Left ventricle myocardium superior (tissue), 1 donor: ENCODE results near the gene HOXA7. TPM values are rescaled to one million over a fixed set of nuclear protein-coding genes. Genes with fewer than 3 reads are reported as not detected.

Experiments
- ATAC-seq: fragments of 200-7000 bp; cut with Tn5 transposase; one replicate; pipeline ENCODE4 v1.9.1; 2020; ENCODE audit warnings: mild to moderate bottlenecking, moderate library complexity
- DNase-seq: peaks from one replicate; pipeline ENCODE4 v3.0.0-alpha.2; 2020
- intact Hi-C: fragments of 100-400 bp; cut with micrococcal nuclease; formaldehyde crosslinking; loops from one replicate; pipeline ENCODE4 v1.11.0; 2022
- total RNA-seq: library from RNA; stranded (reverse); fragmentation: NEBNext Ultra II Directional; extraction: Animal tissue kit (Norgen Biotek cat#: 25700); gene quantifications from one replicate; pipeline ENCODE4 v1.2.1, GENCODE V29; 2021
- donor health status: DM: no; HTN: yes; CAD: no; lungs with severe emphysema.

The HOXA7 gene
- total RNA-seq, 1 donor from 2014 or later = not detected

DNA sequence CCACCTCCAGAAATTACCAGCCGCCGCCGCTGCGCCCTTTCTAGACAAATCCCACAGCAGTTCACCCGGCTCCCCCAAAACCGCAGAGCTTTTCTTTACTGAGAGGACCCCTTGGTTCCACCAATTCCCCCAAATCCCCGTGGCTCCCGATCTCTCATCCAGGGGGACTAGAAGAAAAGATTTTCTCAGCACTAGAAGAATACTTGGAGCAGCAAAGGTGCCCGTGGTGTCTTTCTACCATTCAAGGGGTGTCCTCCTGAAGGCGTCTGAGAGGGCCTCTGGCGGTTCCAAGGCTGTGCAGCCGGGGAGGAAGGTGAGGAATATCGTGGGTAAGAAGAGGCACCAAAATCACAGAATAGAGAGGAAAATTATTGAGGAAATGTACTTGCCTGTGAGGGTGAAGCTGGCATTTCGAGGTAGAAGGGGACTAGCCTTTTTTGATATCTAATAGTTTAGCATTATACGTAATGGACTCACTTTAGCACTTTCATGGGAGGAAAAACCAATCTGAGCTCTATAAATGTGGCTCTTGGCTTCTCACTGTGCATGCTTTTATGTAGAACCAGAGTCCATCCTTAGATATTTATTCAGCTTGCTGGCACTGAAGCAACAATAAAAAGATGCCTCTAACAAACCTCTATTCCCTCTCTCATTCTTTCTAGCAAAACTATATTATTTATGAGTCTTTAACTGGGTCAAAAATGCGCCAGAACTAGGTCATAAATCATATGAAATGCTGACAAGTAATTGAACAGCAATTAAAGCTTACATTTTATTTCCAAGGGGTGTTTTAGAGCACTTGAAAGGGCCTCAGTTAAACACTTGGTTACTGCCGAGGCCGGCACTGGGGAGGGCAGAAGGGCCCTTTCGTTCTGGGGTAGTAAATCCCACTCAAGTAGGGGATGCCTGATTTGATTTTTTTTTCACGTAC lies 40.2 kb downstream of the HOXA7 start:
- DNase-seq (no peak), ATAC-seq (no peak)
- intact Hi-C loops = no loop called here

DNA sequence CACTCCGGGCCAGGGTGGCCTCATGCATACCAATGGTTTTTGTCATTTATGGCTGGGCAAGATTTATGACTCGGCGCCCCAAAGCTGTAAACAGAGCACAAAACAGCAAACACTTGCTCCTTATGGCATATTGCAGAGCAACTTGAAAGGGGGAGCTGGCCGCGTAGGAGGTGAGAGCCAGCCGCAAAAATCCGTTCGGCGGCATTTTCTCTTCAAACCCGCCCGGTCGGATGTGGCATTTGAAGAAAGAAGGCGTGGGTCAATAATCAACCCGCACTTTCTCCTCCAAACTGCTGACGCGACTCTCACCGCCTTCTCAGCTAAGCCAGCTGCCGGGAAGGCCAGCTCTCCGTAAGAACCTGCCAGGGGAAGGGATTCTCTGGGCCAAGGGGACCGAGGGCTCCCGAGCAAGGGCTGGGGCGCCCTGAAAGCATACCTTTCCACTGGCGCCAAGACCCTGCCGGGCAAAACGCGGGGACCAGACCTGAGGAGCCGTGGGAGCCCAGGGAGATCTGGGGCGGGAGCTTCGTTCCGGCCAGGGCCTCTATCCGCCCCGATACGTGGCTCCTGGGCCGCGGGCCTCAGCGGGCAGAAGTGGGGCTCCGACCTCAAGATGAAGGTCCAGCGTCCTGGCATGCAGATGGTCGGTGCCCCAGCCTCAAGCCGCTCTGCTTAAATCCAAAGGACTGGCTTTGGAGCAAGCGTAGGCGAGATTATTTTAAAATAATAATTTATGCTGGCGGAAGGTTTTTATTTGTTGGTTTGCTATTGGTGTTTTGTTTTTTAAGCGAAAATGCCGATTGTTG lies 41.1 kb downstream of the HOXA7 start:
- ATAC-seq (no peak), DNase-seq (no peak)

DNA sequence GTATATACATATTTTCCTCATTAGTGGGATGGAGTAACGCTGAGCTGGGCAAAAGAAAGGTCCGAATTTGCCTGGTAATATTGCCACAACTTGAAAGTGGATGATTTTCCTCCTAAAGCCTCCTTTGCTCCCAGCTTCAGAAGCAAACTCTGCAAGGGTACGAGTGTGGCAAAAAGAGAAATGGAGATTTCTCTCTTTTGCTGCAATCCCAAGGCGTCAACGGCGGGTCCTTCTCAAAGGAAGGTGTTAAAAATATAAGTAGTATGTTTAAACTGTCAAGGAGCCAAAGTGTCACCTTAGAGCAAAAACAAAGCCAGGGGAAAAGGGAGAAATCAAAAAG lies 41.6 kb downstream of the HOXA7 start:
- no peak for ATAC-seq
- DNase-seq = no peak
- intact Hi-C loops = no loop called here

More for the DNA sequence above, 41.1 kb downstream of the HOXA7 start:
- intact Hi-C loops = no loop called here

DNA sequence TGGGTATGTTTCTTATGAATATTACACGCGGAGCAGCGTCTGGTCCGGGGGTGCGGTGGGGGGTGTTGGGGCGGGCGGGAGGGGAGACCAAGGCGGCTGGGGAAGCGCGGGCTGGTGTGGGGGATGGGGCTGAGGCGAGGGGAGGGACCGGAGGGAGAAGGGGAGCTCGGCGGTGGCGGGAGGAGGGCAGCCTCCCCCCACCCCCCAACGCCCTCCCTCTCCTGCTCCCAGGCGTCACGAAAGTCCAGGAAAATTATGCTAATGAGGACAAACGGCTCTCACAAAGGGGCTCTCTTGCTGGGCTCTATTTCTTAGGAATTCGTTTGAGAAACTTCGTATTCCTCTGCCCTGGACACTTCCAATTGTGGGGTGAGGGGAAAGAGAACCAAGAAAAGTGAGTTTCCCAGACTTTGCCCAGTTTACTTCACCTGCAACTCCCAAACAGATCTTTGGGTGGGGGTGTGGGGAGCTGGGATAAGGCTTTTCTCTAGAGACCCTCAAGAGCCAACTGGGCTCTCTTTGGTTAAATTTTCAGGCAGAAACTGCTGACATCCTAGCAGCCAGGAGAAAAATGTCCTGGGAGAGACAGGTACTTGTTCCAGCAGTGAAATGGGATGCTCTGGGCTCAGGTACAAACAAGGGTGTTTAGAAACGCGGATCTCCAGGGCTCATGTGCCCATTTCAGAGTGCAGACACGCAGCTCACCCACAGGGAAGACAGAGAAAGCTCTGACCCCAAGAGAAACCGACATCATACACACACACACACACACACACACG lies 42.3 kb downstream of the HOXA7 start:
- intact Hi-C loops = no loop called here
- DNase-seq (no peak), ATAC-seq (no peak)

DNA sequence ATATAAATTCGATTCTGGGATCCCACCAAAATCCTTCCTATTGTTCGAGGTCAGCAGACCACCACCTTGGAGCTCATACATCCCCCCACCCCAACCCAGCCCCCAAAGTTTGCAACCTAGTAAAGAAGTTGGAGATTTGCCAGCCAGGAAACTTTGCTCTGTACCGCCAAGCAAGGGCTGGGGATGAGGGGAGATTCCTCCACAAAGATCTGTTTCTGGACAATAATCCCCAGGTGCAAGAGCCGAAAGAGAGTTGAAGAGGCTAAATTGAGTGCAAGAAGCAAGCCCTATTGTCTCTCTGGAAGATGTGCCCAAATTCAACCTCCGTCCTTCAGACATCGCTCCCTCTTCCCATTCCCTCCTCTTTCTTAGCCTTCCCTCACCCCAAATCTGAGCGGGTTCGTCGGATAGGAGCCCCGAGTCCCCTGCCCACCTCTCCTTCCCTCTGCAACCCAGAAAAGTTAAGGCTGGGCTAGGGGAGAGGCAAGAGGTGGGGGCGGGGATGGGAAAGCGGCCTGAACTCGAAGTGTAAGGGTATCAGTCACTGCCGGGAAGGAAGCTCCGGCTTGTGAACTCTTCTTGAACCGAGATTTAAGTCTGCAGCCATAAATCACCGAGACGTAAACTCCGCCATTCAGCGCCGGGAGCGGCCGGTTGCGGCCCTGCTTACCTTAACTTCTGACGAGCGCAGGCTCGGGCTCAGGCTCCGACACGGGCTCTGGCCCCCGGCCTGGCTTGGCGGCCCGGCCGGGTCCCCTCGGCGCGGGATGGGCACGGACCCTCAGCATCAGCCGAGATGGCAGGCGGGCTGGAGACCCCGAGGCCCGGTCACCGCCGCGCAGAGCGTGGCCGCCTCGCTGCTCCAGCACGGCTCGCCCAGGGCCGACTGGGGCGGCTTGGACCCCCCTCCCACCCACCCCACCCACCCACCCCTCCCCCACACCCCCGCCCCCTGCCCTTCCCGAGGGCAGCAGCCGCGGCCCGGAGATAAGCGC lies 43.2 kb downstream of the HOXA7 start:
- ATAC-seq (no peak), DNase-seq (no peak)
- intact Hi-C loops = no loop called here

DNA sequence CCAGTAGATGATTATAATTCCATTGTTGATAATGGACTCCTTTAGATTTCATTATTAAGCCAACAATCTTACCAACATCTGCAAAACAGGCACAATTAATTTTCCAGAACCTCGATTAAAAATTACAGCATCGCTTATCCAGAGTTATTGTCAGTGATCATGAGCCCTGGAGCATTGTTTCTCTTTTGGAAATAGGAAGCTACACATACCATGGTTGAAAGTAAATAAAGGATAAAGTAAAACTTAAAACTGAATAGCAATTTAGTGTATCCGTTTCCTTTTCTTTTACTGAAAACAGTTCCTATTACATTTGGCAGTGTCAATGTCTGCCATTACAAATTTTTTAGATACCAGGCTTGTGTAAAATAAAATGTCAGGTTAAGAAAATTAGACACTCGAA lies 44.1 kb downstream of the HOXA7 start:
- ATAC-seq (no peak), DNase-seq (no peak)
- intact Hi-C loops = no loop called here

DNA sequence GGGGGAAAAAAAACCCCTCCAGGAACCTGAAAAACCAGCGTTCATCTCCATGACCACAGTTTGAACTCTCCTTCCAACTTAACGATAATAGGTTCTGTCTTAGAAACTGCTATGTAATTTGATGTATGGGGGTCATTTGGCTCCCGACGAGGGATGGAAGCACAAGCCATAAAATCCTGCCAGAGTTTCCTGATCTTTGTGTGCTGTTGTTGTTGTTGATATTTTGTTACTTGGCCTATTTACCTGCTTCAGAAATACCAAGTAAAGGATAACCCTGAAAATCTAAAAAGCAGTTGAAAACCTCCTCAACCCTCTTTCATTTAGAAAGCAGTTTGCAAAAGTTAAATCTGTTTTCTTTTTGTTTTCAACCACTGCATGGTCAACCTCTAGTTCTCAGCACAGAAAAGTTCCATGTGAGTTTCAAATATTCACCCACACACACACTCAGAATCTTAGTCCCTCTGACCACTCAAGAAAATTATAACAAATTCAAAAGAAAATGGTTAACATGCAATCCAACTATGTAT lies 44.7 kb downstream of the HOXA7 start:
- no peak for DNase-seq
- ATAC-seq = no peak
- intact Hi-C loops = no loop called here

DNA sequence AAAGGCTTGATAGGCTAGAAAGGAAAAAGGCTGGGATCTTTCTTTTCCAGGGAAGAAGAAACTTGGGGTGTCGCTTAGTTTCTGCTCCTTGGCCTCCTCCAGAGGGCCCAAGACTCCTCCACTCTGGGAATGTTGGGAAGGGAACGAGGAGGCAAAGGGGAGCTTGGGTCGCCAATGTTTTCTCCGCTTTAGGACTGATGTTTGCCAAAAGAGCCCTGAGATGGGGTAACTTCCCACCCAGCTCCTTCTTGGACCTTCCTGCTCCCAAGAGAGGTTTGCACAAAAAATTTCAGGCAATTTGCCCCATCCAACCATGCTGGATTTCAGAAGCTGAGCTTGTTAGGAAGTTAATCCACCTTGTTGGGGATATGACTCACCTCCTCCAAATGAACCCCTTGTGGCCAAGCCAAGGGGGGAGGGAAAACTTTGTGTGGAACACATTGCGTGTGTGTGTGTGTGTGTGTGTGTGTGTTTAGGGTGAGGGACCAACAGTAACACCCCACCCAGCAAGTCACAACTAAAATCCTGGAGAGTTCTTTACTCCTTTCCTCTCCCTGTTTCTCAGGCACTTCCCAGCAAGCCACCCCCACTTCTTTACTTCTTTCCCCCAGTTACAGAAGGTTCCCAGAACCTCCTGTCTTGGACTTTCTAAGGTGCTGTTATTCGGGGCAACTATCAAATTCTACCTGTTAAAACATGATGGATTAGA lies 45.3 kb downstream of the HOXA7 start:
- ATAC-seq (no peak), DNase-seq (no peak)
- intact Hi-C loops = no loop called here

DNA sequence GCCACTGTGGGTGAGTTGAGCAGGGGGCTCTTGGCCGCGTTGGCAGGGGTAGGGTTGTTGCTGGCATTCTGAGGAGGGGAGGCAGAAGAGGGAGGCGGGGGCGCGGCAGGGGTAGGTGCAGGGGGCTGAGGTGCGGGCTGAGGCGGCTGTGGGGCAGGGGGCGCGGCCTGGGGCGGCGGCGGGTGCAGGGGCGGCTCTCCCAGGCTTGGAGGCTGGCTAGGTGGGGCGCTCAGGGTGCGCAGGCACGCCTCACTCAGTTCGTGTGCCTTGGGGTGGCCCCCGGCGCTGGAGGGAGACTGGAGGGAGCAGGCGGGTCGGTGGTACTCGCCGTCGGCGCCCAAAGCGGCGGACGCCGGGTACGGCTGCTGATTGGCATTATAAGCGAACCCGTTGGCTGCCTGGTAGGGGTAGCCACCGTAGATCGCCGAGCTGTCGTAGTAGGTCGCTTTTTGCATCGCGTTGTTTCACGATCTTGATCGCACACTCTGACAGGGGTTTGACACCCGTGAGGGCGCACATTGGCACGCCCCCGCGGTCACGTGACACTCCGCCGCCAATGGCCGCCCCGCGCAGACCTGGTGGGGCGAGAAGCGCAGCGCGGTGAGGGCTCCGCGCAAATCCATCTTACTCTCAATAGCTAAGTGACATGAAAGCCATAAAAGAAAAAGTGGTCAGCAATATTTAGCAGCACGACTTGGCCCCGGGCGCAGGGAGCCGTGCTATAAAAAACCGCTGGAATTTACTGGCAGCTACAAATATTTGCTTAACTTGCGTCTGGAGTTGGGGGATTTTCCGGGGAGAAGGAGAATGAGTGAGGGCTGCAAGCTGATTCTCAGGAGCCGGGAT lies 46.1 kb downstream of the HOXA7 start:
- intact Hi-C loops = no loop called here
- DNase-seq (no peak), ATAC-seq (no peak)

DNA sequence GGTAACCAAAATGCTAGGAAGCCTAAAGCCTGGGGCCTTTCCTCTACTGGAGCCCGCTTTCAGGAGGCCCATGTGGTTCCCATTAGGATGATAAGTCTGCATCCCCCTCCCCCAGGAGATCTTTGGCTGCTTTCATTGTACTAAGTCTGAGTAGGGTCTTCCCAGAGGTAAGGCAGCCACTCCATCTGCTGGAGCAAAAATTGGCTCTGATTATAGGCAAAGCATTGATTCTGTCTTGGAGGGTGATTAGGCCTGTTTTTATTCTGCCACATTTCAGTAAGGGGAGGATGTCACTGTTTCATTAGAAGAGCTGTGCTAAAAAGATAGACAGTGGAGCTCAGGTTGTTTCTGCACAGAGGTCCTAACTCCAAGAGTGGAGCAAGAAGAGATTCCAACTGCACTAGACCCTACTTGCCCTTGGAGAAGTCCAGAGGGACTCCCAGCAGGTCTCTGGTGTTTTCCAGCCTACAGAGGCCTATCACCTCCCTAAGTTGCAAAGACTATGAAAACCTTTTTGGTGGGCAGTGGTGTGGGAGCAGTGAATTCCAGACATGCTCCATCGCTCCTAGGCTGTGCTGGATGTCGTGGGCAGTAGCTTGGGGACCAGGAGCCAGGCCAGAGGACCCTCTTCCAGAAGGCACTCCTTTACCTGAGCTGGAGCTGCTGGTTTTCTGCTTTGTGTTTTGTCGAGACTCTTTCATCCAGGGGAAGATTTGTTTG lies 46.8 kb downstream of the HOXA7 start:
- intact Hi-C loops = no loop called here
- DNase-seq (no peak), ATAC-seq (no peak)

DNA sequence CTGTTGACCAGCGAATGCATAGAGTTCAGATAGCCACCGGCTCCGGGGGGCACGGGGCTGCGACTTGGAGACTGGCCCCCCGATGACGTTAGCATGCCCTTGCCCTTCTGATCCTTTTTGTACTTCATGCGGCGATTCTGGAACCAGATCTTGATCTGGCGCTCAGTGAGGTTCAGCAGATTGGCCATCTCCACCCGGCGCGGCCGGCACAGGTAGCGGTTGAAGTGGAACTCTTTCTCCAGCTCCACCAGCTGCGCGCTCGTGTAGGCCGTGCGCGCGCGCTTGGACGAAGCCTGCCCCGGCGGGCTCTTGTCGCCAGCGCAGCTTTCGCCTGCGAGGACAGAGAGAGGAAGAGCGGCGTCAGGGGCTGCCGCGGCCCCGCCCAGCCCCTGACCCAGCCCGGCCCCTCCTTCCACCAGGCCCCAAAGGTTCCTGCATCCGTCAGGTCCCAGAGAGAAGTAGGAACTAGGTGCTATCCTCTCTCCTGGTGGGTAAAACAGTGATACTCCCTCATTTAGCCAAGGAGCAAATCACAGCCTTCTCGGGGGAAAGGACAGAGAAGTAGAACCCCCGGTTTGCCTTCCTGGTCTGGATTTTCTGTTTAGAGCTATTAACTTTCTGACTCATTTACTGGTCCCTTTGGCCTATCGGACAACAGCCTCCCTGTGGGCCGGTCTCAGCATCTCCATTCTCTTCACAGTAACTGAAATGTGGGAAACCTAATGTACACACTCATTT lies 47.9 kb downstream of the HOXA7 start:
- intact Hi-C loops = no loop called here
- ATAC-seq (peak; percentile 30), DNase-seq (no peak)

DNA sequence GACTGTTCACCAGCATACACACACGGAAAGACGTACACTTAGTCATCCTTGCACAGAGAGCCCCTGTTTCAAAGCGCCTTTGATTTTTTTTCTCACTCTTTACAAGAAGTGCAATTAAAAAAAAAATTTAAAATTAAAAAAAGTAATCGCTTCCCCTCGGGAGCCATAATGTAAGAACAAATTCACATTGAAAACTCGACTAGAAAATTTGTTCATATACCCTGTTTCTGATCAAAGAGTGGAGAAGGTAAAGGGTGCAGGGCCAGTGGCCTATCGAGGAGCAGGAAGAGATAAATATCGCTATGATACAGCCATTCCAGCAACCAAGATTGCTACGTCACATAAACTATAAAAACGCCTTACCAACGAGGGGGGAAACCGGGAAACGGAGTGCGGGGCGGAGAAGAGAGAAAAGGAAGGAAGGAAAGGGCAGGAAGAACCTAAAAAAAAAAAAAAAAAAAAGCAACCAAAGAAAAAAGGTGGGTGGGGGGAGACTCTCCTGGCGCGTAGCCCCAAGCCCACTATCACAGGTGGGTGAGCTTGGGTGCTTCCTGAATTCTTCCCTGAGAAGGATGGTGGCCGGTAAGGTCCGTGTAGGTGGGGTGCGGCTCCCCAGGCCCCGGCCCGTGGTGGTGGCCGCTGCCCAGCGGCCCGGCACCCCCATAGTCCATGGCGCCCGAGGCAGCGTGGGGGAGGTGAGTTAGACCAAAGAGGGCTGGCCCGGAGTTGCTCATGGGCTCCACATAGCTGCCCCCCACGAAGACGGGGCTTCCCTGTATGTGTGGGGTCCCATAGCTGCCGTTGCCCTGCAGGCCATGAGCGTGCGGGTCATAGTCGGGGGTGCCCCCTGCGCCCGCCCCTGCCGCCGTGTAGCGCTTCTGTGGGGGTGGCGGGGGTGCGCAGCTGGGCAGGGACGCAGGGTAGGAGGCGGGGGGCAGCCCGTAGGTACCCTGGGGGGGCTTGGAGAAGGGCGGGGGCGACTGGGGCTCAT lies 48.8 kb downstream of the HOXA7 start:
- ATAC-seq = no peak
- intact Hi-C loops = no loop called here
- no peak for DNase-seq

DNA sequence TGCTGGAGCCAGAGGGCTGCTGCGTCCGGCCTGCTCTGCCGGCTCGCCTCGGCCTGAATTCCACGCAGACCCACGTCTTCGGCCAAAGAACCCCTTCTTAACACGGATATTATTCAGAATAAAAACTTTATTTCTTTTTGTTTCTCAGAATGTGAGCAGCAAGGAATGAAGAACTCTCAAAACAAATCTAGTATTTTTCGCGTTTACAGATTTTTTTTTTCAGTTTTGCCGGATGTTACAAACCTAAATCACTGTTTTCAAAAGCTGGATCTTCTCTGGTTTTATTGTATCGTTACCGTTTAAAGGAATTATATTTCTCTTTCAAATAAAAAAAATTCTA lies 49.6 kb downstream of the HOXA7 start:
- intact Hi-C loops = no loop called here
- ATAC-seq = no peak

DNA sequence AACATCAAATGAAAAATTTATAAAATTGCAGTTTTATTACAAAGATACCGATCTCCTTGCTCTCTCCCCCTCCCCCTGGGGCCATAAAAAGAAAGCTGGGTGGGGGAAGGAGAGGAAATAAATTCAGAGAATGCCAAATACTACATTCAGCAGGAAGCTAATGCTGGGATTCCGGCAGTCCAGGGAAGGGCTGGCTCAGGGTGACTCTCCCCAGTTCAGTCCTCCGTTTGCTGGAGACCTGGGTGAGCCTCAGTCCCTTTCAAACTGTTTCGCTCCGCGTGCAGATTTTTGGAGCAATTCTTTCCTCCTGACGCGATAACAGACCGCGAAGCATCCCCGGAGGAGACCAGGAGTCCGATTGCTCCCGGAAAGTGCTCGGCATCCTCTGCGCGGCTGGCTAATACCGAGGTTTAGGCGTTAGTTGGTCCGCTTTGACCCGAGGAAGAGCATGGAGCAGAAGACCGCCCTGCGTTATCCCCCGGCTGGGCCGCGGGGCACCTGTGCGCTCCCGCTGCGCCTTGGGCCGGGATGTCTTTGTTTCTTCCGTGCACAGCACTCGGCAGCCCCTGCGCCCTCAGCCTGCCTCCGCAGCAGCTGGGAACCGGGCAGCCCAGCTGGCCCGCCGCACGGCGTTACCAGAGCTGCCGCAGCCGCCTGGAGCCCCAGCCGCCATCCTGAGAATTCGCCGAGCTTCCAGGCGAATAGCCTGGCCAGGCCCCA lies 50.1 kb downstream of the HOXA7 start:
- intact Hi-C loops = no loop called here
- ATAC-seq (no peak), DNase-seq (no peak)

More for the DNA sequence above, 49.6 kb downstream of the HOXA7 start:
- DNase-seq = no peak
